ENCODE measurements around the gene H1-8.

H1-8 gene

DNA sequence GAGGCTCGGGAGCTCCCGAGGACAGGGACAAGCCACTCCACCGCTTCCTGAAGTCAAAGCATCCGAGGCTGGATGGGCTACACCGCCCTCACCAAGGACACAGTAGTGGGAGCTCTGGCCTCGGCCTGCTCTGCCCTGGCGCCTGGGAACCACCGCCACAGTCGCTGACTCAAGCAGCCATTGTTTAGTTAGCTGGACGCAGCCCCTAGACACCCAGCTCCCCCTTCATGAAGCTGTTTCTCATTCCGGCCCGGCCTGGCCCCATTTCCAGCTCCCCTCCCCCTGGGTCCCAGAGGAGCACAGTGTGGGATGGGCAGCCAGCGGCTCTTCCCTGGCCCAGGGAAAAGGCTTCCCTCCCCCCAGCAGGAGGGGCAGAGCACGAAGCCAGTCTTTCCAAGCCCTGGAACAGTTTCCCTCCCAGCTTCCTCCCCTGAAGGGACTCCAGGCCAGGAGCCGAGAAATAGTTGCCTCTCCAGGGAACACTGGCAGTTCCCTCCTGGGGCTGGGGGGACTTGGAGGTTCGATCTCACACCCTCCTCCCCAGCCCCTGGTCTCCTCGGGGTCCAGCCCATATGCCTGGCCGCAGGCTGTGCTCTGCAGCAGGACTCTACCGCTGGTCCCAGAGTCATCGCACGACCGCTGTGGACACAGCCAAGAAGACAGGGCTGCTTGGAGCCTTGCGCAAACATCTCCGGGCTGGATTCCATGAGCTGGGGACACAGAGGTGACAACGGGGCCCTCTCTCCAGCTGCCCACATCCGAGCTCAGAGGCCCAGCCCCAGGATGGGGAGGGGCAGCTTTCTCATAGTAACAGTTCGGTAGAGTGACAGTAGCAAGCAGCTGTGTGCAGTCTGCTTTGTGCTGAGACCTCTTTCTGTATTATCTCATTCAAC, 53.5 kb downstream of the H1-8 start:
- no peak for DNase-seq

DNA sequence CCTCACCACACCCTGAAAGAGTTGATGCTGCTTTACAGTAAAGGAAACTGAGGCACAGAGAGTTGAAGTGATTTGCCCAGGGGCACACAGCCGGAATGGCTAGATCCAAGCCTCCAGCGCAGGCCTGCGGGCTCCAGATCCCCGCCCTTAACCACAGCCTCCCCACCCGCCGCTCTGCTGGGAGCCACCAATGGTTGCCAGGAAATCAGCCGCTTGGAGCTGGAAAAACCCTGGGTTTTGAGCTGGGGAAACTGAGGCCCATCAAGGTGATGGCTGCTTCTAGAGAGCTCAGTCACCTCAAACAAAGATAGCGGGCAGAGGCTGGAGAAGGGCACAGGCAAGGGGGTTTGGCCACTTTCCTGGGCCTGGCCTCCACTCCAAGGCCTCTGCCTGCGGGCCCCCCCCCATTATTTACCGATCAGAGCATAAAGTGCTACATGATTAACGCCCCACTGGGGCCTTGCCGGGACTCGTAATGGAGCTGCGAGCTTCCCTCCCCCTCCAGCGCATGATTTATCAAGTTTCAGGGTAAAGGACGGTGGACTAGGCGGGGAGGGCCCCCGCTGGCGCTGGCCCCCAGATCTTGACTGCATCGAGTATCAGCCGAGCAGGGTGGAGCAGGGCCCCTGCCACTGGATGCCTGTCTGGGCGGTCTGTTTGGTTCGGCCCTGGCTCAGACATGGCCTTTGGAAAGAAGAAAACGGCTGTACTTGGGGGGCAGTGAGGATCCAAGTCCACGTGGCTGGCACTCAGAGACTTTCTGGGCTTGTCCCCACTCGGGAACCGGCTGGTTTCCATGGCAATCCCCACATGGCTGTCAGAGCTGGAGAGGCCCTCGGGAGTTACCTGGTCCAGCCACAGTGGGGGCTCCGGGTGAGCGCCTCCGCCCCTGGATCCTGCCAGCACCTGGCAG, 54.4 kb downstream of the H1-8 start:
- DNase-seq: no peak

DNA sequence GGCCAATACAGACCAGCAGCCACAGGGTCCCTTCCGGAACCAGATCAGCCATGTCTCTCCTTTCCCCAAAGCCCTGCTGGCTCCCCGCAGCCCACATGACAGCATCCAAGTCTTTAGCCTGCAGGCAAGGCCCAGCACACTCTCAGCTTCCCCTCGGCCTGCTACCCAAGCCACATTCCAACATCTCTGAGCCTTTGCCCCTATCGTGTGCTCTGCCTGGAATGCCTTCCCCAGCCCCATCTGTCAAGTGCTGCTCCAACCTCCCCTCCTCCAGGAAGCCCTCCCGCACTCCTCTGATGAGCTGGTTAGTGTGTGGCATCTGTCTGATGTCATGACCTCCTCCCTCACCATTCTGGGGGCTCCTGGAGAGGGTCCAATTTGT, 55.0 kb downstream of the H1-8 start:
- no peak for DNase-seq

DNA sequence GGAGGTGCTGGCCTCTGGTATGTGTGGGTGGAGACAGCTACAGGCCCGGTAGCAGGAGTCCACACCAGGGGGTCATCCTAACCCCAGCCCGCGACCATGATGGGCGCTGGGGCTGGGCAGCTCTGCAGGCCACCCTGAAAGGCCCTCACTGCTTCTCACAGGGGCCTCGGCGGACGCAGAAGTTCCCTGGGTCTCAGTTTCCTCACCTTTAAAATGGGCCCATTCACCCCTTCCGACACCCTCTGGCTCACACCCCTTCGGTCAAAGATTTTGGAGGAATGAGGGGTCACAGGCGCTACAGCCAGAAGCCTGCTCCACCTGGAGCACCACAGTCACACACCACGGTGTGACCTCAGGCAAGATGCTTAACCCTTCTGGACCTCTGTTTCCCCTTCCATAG, 55.5 kb downstream of the H1-8 start:
- no peak for DNase-seq

DNA sequence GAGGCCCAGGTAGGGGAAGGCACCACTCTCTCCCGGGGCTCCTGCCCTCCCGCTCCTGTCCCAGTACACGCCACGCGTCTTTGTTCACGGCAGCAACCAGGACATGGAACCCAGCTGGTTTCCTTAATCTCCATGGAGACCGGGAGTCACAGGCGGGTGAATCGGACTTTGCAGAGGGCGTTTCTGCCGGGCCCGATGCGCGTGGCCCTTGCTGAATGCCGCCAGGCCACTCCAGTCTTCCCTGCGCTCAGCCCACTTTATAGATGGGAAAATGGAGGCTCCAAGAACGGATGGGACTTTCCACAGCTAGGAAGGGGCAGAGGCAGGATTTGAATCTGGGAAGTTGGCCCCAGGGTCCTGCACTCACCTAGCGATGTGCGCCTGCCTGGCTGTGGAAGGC, 56.1 kb downstream of the H1-8 start:
- no peak for DNase-seq

DNA sequence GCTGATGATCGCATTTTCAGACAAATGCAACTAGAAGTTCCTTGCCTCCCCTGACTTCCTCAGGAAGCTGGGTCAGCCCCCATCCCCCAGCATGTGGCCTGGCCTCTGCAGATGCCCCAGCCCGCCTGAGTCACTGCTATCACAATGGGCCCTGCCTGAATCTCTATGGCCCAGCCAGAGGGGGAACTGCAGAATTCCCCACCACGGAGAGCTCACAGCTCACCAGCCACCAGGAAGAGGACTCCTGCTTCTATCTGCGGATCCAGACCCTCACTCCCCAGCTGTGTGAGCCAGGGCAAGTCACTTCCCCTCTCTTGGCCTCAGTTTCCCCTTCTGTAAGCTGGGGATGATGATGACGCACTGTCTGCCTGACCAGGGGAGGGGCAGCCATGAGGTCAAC, 56.6 kb downstream of the H1-8 start:
- DNase-seq: no peak

DNA sequence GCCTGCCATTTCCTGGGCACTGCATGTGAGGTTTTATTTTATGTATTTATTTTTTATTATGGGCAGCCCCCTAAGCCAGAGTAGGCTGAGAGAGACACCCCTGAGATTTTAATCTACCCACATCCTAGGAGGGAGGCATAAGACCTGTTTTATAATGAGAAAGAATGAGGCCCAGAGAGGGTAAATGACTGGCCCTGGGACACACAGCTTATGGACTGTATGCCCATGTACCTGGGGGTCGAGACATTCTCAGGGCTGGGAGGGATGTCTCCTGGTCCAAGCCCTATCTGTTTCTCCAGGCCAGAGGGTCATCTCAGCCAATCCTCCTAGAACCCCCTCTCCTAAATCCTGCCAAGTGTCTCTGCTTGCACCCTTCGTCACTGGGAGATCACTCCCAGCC, 57.4 kb downstream of the H1-8 start:
- no peak for DNase-seq

Data from activated CD4-positive, CD25-positive, alpha-beta regulatory T cell treated with anti-CD3 and anti-CD28 coated beads, Interleukin-2, amount 50 U/mL, for 72 hours (primary cell).